Germinal center (tissue), 1 donor: ENCODE data around the gene SH3RF3.

Experiments
- DNase-seq: peaks from one replicate; pipeline ENCODE4 v3.0.0; 2012; ENCODE audit warnings: mixed read lengths, low spot score

The SH3RF3 gene

DNA sequence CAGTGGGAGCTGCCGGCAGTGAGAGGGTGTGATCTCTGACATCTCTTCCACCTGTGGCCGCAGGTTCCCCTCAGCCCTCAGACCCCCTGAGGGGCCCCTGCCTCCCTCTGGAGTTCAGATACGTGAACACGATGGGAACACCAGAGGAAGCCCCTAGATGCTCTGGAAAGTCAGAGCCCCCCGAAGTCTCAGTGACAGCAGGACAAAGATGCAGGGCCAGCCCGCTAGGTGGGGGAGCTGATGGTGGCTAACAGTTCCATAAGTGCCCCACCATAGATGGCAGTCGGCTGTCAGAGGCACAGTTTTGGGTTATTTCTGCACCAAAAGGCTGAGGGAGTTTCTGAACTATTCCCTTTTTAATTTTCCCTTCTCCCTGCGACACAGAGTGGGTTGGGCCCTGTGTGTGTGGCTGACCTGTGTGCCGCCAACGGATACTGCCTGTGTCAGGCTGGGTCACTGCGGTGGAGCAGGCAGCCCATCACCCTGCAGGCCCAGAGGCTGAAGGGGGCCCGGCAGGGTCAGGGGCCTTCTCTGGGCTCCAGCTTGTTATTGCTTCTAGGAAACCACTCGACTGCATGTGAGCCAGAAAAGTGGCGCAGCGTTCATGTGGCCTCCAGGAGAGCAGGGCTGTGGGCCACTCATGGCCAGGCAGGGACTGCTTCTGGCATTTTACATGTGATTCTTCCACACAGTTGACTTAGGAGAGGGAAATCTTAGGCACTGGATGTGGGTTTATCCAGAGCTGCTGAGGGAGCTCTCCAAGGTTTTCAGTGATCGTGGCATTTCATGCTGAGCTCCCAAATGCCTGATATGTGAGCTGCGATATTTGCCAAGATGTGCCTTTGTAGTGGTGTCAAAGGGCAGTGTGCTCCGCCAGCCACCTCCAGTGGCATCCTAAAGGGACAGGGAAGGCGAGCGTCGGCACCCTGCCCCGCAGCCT is 225.1 kb downstream of the SH3RF3 start:
- no peak for DNase-seq

DNA sequence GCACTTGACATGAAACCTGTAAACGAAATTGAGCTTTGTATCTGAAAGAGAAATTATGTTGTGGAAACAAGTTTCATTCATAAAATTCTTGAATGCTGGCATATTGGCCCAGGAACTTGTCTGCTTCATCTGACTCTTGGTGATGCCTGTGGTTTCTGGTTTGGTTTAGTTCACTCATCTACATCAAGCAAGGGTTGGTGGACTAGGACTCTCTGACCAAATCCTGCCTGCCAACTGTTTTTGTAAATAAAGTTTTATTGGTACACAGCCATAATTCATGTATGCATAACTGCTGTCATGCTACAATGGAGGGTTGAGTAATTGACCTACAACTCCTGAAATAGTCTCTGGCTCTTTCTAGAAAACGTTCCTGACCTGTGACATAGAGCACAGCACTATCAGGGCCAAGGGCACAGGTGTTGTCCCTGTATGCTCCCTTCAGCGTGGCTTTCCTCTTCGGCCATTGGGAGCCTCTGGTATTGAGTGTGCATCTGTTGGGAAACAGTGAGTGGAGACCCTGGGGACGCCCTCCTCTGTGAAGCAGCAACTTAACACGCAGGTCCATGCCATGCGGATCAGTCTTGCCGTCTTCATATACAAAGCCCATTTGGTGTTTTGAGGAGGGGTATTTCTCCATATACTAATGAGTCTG is 226.3 kb downstream of the SH3RF3 start:
- no peak for DNase-seq

DNA sequence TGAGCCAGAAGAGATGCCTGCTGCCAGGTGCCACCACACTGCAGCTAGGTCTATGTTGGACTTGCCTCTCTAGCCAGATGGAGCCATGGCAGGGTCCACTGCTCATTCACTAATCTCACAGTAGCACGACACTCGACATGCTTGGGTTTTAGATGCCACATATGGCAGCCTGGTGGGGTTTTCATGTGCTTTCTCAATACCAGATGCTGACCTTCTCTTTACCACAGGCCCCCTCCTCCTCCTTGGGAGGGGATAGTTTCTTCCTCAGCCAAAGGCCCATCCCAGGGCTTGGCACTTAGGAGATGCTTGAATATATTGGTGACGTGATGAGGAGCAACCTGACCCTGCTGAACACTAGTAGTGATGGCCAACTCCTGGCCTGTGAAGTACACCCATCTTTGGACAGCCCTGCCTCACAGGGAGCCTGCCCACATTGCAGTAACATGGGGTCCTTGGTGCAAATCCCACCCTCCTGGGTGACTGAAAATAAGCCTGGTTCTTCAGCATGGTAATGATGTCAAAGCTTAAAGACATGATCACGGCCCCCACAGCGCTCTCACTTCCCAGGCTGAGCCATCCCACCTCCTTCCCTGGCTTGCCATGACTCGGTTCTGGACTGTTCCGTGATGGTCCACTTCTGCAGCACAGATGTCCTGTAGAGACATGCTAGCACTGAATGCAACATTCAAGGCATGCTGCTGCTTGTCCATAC is 227.5 kb downstream of the SH3RF3 start:
- DNase-seq: no peak

DNA sequence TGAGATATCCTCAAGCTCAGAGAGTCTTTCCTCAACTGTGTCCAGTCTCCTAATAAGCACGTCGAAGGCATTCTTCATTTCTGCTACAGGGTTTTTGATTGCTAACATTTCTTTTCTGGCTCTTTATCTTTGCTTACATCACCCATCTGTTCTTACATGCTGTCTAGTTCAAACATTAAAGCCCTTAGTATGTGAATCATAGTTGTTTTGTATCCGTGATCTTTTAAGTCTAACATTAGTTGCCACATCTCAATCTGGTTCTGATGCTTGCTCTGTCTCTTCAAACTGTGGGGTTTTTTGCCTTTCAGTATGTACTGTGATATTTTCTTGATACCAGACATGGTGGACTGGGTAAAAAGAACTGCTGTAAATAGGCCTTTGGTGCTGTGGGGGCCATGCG is 235.2 kb downstream of the SH3RF3 start:
- no peak for DNase-seq

DNA sequence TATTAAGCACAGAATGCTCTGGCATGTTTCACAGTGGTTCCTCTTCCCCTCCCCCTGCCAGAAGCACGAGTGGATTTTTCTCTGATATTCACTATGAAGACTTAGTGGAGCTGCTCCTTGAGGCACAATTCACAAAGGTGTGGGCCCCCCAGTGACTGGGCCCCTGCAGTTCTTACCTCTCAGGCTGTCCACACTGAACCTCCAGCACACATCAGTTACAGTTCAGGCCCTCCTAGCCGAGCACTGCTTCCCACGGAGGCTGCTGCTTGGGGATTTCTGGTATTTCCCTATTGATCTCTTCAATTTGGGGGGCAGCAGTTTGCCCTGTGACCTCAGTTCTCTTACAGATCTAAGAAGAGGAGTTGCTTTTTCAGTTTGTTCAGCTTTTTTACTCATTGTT is 236.1 kb downstream of the SH3RF3 start:
- no peak for DNase-seq

DNA sequence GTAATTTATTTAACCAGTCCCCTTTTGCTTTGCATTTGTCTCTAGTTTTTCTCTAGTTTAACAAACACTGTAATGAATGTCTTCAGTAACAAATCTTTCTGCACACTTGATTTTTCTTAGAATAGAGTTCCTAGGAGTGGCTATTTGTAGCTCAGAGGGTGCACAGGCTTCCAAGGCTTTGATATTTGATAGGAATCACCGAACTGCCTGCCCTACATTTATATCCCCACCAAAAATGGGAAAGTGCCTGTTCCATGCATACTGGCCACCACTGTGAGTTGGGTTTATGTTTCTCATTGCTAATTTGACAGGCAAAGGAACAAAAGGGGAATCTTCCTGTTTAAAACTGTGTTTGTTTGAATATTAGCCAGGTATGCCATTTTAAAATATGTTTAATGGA is 238.7 kb downstream of the SH3RF3 start:
- no peak for DNase-seq

DNA sequence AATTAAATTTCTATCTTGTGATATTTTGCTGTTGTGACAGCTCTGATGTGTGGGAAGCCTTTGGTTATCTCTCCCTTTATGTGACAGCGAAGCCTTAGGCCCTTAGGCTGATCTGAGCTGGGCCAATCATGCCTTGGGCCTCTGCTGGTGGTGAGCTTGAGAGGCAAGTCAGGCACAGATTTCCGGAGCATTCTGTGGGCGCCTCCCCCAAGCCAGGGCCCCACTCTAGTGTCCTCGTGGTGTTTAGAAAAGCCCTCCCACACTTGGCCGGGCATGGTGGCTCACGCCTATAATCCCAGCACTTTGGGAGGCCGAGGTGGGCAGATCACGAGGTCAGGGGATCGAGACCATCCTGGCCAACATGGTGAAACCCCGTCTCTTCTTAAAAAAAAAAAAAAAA is 239.8 kb downstream of the SH3RF3 start:
- DNase-seq: no peak

DNA sequence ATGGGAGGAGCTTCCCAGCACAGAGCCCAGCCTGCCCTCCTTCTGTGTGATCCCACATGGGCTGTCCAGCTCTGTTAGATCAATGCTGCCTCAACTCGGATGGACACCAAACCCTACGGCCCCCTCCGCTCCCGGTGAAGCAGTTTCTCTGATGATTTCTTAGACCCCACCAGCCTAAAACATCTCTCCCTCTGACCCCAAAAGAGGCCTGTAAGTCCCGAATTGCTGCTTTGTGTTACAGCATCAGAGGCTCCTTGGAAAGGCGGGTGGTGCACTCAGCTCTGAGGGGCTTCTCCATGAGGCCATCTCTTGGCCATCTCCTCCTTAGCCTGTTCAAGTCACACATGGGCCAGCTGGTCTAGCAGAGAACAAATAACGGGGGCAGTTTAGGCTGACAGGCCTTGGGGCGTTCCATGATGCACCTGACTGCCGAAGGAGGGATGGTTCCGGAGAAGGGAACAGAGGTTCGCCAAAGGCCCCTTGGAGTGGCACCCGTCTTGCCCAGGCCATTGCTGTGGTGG is 240.7 kb downstream of the SH3RF3 start:
- no peak for DNase-seq

DNA sequence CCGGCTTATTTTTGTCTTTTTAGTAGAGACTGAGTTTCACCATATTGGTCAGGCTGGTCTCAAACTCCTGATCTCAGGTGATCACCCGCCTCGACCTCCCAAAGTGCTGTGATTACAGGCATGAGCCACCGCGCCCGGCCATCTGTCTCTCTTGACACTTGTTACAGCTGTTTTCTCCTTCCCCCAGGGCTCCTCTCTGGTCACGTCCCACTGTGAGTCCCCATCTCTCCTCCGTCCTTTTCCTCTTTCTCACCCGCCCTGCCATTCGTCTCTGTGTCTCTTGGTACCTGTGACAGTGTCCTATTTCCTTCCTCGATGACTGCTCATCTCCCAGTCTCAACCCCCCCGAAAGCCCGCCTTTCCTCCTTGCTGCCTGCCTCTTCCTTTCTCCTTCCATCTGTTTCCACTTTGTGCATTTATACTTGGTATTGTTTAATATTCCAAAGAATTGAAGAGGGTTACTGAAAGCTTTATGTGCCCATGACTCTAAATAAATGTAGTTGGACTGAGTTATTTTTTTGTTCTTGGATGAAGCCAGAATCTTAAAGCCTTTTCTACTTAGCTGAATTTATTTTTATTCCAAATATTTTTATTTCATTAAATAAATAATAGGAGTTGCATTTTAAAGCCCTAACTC is 241.5 kb downstream of the SH3RF3 start:
- DNase-seq: no peak

DNA sequence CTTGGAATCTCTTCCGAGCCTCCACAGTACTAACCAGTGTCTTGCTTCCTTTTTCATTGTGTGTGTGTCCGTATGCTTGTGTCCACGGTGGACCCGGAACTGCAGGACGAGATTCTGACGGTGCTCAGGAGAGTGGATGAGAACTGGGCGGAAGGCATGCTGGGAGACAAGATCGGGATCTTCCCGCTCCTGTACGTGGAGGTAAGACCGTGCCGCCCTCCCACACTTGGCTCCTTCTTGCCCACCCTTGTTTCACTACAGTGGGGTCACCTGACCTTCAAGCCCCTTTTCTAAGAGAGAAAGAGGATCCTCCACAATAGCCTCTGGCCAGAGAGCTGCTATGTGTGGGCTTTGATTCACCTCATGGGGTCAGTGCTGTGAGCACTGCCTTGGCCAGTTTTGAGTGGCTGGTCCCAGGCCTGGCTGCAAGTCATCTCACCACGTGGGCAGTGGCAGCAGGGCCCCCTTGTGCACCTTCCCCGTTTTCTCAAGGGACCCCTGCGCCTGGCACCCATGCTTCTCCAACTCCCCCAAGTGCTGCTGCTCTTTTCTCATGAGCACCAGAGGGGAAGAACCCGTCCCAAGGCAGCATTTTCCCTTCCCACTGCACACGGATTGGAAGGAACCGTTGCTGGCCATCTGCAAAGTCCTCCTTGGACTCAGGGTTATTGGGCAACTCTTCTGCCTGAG is 242.6 kb downstream of the SH3RF3 start:
- DNase-seq: no peak

DNA sequence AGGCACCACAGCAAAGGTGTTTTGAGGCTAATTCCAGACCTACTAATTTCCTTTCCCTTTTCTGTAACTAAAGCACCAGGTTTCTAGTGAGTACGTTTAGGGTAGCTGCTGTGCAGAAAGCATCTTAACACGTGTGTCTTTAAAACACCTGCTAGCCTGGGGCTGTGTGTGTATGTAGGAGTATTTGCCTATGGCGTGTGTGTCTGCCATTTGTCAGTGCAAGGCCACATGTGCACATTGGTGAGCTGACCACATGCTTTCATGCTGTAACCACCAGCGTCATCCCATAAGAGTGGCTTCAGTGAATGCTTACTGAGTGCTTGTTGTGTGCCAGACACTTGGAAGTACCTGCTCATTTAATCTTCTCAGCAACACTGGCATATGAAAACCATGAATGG is 243.2 kb downstream of the SH3RF3 start:
- no peak for DNase-seq

DNA sequence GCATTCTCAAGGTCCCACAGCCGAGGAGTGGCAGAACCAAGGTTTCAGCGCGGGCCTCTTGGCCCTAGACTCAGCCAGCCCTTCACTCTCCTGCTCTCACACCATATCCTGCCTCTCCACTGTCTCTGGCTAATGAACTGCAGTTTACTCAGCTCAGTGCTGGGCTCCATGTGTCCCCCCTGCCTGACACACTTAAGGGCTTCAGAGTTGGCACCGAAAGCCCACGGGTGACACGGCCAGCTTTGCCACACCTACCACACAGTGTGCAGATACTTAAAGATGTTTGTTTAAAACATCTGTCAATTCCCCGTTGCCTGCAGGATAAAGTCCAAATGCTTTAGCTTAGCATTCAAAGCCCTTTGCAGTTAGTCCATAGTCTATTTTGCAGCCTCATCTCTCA is 243.6 kb downstream of the SH3RF3 start:
- no peak for DNase-seq

DNA sequence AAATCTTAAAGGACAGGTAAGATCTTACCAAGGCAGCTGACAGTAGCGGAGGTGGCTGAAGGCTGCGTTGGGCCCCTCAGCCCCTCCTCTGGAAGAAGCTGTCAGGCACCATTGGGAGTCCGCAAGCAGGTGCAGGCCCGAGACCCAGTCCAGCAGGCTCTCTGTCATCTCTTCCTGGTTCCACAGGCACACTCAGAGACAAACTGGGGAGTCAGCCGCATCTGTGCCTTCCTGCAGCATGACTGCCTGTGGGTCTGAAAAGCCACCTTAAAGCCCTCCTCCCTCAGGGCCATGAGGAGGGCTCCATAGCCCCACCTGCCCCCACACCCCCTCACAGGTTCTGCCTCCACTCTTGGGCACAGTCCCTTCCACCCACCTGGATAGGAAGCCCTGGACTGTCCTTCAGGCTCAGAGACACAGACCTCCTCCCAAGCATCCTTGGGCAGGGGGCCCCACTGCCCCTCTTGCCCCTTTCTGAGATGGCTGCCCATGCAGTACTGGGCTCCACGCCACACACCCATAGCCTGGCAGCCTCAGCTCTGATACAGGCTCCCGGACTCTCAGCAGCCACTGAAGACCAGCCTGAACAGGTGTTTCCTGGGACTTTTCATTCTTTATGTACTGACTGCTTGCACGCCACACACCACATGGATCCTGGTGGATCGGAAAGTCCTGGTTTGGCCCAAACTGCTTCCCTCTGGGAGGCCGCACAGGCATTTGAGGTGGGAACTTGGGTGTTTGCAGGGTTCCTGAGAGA is 245.0 kb downstream of the SH3RF3 start:
- no peak for DNase-seq

DNA sequence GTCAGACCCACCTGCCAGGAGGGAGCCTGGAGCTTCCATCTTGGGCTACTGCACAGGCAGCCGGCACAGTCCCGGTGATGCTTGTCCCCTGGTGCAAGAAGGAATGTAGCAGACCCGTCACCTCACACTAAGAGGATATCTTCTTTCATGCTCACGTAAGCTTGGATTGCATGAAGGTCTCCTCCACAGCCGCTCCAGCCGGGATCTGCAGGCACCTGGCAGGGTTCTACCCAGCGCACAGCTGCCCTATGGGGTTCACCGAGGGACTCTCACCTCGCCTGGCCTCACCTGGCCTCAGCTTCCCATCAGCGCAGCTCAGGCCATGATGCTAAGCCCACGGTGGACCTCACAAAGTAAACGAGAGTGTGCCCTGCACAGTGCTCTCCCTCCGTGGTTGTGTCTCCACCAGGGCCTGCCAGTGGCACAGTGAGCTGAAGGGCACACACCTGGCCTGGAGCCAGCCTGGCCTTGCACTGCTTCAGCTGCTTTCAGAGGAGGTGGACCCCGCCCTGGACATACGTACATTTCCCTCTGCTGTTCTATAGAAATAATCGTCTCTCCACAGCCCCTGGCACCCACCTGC is 245.6 kb downstream of the SH3RF3 start:
- DNase-seq: no peak

DNA sequence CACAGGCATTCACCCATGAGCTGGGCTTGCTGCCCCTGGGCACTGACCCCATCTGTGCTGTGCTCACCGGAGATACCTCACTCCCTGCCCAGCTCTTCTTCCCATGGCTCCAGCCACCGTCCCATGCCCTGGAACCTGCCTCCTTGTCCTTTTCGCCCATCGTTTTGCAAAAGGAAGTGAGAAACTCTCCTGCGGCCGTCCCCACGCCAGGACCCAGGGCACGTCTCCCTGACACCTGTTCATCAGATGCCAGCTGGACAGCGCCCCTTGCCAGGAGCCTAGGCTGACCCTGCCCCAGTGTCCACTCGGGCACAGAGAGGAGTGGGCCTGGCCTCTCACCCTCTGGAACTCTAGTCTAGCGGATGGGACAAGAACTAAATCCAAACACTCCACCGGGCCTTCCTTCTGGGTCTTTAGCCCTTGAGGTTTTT is 246.1 kb downstream of the SH3RF3 start:
- DNase-seq: no peak

DNA sequence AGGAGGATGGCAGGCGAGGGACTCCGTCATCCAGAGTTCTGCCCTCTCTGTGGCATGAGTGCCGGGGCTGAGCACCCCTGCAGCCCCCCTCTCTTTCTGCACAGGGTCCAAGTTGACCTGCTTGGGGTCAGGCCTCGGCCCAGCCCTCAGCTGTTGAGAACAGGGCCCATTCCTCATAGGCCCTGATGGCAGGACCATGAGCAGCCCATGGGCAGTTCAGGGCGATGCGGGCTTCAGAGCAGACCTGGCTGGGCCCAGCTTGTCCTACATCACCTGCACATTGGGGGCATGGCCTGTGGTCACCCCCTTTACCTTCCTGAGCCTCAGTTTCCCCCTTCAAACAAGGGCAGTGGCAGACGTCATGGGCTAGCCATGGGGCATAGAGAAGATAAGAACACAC is 246.7 kb downstream of the SH3RF3 start:
- DNase-seq: no peak

DNA sequence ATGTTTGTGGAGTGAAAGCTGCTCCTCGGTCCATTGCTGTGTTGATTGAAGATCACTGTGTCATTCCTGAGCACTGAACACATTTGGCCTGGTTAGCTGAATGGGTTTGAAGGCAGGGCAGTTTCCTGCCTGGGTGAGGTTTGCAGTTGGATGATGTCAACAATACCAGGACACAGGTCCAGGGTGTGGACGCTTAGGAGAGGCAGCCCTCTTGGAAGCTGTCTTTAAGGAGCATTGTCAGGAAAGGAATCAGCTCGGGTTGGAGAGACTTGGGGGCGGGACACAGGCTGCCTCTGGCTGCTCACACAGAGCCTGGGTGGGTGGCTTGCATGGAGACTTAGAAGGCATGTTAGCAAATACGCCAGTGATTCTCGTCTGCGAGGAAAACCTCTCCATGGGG is 247.1 kb downstream of the SH3RF3 start:
- no peak for DNase-seq

DNA sequence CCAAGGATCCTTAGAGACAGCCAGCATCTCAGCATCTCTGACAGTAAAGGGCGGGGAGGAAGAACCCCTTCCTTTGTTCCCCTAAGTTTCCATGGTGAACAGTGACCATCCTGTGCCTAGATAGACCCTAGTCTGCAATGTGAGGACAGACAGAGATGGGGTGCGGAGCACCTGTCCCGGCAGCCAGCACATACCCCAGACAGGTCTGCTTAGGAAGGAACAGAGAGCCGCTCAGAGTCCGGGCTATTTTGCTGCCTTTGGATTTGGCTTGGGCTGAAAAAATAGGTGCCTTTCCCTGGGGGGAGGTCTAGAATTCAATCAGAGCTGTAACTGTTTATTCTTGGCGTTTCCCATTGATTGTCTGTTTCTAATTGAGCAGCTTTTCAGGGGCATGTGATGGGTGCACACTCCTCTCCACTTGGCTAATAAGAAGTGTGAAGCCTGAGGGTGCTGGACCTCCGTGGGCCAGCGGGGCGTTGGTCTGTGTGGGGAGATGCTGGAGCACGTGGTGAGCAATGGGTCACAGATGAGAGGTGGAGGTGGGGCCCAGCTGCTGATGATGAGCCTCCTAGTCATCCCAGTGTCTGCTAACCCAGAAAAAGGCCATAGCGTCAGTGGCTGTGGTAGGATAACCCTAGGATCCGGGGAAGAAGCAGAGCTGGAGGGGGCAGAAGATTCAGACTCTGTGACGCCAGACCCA is 247.9 kb downstream of the SH3RF3 start:
- no peak for DNase-seq

DNA sequence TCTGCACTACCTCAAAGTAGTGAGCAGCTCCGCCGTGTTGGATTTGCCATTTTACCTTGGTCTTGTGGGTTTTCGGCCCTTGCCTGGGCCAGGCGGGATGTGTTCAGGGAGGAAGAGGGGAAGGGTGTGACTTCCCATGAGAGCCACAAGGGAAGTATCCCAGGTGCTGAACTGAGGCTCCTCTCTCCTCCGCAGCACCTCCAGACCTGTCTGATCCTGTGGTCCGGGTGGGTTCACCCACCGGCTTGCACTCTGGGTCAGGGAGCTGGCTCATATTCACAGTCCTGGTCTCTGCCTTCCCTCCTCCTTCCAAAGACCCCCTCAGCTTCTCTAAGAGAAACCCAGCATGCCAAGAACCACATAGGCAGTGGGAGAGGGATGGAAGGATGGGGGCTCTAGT is 249.0 kb downstream of the SH3RF3 start:
- no peak for DNase-seq

DNA sequence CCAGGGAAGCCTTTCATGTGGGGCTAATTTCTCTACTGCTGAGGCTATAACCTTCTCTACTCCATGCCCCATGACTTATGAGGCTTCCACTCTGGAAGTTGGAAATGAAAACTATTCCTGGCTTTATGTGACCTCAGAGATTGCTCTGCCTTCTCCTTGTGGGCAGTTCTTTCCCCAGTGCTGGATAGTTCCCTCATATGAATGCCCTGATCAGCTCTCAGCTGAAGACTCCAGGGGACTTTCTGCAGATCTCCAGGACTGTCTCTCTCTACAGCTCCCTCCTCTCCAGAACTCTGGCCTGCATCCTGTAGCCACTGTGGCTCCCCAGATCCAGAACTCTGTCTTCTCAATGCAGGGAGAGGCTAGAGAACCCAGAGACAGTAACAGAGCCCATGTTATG is 249.7 kb downstream of the SH3RF3 start:
- DNase-seq: no peak
